Fibroblast of pulmonary artery (primary cell): ENCODE data around the gene ELMOD3.
"Not testable (repeated sequence)": the region's sequence is repeated elsewhere in the genome, so short reads cannot be mapped to it uniquely, and the experiment has no call there.

ENCODE experiments used
- DNase-seq: peaks from one replicate; pipeline ENCODE4 v3.0.0-alpha.2; 2010; ENCODE audit warnings: low read depth
- H3K4me3 ChIP-seq: replicated peaks from 2 replicates; pipeline ENCODE4 v1.5.1; 2011; ENCODE audit warnings: low read depth, mild to moderate bottlenecking, control low read depth, low read length, moderate library complexity
- CTCF ChIP-seq: IDR thresholded peaks from 2 replicates; pipeline ENCODE4 v1.5.1; 2011; ENCODE audit warnings: mild to moderate bottlenecking, control low read depth, low read length, inconsistent platforms; ENCODE audit errors: missing control alignments

ELMOD3 gene

DNA sequence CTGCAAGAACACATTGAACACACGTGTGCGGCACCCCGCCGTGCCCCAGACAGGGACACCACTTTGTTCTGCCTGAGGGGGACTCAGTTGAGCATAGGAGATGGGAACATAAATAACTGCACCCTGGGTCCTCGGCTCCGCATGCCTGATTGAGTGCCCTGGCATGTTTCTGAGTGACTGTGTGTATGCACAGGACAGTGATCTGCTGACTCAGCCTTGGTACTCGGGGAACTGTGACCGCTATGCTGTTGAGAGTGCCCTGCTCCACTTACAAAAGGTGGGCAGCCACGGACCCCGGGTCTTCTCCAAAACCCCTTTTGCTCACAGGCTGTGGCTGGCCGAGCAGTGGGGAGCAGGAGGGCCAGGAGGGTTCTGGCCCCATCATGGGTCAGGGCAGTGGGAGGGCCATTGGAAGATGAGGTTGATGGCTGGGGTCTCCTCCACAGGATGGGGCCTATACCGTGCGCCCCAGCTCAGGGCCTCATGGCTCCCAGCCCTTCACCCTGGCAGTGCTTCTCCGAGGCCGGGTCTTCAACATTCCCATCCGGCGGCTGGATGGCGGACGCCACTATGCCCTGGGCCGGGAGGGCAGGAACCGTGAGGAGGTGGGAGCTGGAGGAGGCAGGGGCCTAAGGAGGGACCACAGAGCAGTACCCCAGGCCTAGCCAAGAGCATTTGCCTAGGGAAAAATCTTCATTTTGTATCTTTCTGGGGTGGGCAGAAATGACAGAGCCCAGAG lies 80.8 kb downstream of the ELMOD3 start:
- H3K4me3 ChIP-seq: no peak overlapping the region
- TF ChIP-seq CTCF: no peak
- no peak for DNase-seq

DNA sequence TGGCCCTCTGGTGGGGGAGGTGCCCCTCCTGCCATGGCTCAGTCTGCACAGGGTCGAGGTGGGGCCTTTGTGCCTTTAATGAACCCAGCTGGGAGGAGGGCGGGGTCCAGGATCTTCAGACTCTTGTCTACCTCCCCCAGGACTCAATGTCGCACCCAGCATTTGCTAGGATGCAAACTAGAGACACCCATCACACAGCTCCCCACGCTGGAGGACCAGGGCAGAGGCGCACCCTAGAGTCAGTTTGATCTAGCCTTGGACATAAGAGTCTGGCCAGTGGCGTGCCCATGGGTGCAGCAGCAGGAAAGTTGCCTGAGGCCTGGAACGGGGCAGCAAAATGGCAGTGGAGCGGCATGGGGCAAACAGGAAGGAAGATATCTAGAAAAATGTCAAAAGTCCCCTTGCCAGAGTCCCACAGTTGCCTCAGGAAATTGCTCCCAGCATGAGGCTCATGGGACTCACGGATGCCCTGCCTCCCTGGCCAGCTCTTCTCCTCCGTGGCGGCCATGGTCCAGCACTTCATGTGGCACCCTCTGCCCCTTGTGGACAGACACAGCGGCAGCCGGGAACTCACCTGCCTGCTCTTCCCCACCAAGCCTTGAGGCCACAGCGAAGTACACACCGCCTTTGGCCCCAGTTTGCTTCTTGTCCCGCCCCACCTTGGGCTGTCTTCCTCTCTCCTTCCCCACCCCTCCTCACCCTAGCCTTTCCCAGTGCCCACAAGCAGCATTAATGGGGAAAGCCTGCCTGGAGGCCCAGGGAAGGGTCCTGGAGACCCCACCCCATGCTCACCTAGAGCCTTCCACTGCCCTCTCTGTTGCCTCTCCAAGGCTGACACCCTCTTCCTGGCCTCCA lies 81.6 kb downstream of the ELMOD3 start:
- DNase-seq: no peak
- TF ChIP-seq CTCF: no peak

DNA sequence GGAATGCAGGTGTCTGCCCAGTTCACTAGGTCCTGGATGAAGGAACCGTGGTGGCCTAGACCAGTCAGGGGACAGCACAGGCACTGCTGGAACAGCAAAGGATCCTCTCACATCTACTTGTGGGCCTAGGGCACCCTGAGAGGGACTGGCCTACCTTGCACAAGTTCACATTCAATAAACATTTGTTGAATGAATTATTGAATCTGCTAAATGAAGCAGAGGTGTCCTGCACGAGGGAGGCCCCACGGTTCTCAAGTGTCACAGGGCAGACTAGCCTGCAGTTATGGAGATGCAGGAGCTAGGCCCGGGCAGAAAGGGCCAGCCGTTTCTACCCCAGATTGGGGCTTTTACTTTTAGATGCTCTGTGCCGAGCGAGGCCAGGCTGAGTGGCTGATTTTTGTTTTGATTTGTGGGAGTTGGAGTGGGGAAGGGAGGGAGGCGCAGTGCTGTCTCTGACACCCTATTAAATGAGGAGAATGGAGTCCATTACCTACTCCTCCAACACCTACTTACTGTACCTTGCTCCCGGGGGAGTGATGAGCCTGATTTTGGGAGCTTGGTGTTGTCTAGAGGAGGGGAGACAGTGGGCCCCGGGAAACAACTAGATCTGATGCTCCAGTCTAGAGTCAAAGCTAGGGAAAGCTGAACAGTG lies 82.4 kb downstream of the ELMOD3 start:
- DNase-seq: no peak
- no peak overlapping the region for H3K4me3 ChIP-seq
- TF ChIP-seq CTCF: no peak

More for the DNA sequence above, 81.6 kb downstream of the ELMOD3 start:
- no peak overlapping the region for H3K4me3 ChIP-seq

GRCh38 chr2:85437488-85438200 lies 83.1 kb downstream of the ELMOD3 start:
- no peak for TF ChIP-seq CTCF
- peak overlapping the region; percentile 17 for H3K4me3 ChIP-seq
- peak; percentile 94 for DNase-seq

- no peak for DNase-seq
- H3K4me3 ChIP-seq: peak overlapping the region; percentile 17
- TF ChIP-seq CTCF: no peak
Measured at GRCh38 chr2:85438201-85439024, 83.8 kb downstream of the ELMOD3 start.

DNA sequence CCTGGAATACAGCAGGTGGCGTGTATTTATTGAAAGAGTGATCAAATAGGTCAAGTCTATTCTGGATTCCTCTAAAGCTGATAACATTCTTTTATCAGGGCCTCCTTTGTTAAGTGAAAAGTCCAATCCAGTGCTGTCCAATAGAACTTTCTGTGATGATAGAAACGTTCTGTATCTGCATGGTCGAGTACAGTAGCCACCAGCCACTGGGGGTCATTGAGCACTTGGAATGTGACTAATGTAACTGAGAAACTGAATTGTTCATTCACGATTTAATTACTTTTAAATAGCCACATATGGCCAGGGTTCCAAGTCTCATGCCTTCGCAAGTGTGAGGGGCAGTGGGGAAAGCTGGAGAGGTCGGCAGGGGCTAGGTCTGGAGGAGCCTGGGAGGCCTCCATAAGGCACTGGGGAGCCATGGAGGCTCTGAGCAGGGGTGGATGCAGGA lies 84.5 kb downstream of the ELMOD3 start:
- no peak for TF ChIP-seq CTCF
- no peak overlapping the region for H3K4me3 ChIP-seq
- DNase-seq: no peak

DNA sequence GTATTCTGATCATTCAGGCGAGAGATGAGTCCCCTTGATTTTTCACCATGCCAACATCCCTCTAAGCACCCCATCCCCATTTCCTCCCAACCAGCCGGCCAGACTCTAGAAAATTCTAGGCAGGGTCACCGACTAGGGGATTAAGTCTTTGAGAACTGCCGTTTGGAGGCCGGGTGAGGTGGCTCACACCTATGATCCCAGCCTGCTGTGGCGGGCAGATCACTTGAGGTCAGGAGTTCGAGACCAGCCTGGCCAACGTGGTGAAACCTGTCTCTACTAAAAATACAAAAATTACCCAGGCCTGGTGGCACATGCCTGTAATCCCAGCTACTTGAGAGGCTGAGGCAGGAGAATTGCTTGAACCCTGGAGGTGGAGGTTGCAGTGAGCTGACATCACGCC lies 85.0 kb downstream of the ELMOD3 start:
- not testable (repeated sequence) for H3K4me3 ChIP-seq, DNase-seq
